Tibial nerve (tissue), 4 donors: ENCODE results near the gene CNEP1R1.

Experiments used
- CTCF ChIP-seq, 5 experiments: fragments of 200-600 bp in 3 of 5; fragments of 450-650 bp in 2 of 5; sonication (generic) in 3 of 5; IDR thresholded peaks; one replicate each; pipeline ENCODE4 v1.5.1; 2016 to 2019; ENCODE audit warnings: antibody characterized with exemption in 5 of 5, mild to moderate bottlenecking in 3 of 5, moderate library complexity in 2 of 5
- EP300 ChIP-seq, 2 donors: sonication (generic); formaldehyde crosslinking; IDR thresholded peaks; one replicate each; pipeline ENCODE4 v1.6.1; 2017; ENCODE audit warnings: antibody characterized with exemption in 2 of 2, mild to moderate bottlenecking in 1 of 2
- POLR2A ChIP-seq, 2 donors: fragments of 450-650 bp; IDR thresholded peaks; one replicate each; pipeline ENCODE4 v1.6.1; 2017; ENCODE audit warnings: antibody characterized with exemption in 2 of 2, mild to moderate bottlenecking in 2 of 2, moderate library complexity in 2 of 2

GRCh38 chr16:50068550-50068949 is 43.5 kb downstream of the CNEP1R1 start:
- TF ChIP-seq CTCF (IDR thresholded peaks at IDR 0.05) (no peak), POLR2A (IDR thresholded peaks at IDR 0.05) (no peak), EP300 (IDR thresholded peaks at IDR 0.05) (no peak)
